Hepatocyte (in vitro differentiated cells): ENCODE results near the gene ANKRD29.

Source experiments
- CTCF ChIP-seq: fragments of 200-600 bp; sonication (generic); IDR thresholded peaks from 2 replicates; pipeline ENCODE4 v1.5.1; 2016; ENCODE audit warnings: antibody characterized with exemption, mild to moderate bottlenecking; ENCODE audit not compliant: poor library complexity
- EZH2 ChIP-seq: fragments of 200-600 bp; sonication (generic); IDR thresholded peaks from 2 replicates; pipeline ENCODE4 v1.6.1; 2016; ENCODE audit warnings: antibody characterized with exemption, mild to moderate bottlenecking, borderline replicate concordance
- EZH2phosphoT487 ChIP-seq: fragments of 200-600 bp; sonication (generic); IDR thresholded peaks from one replicate; pipeline ENCODE4 v1.6.1; 2018; ENCODE audit warnings: antibody characterized with exemption, mild to moderate bottlenecking, low read depth, moderate library complexity; ENCODE audit not compliant: unreplicated experiment, severe bottlenecking

- no peak for TF ChIP-seq EZH2
- TF ChIP-seq CTCF, result no peak
- no peak for TF ChIP-seq EZH2phosphoT487
These were observed 81.9 kb downstream of the ANKRD29 start for GRCh38 chr18:23580677-23581367.
